ENCODE measurements around the gene ZNG1C. TPM values are rescaled to one million over a fixed set of nuclear protein-coding genes. Genes with fewer than 3 reads are reported as not detected.
"Not testable (repeated sequence)": the region's sequence is repeated elsewhere in the genome, so short reads cannot be mapped to it uniquely, and the experiment has no call there.

Gene ZNG1C
- polyA plus RNA-seq, 4 donors = 12.6 to 21.0 (median 16.4) TPM

GRCh38 chr9:68342265-68343025 is 100.7 kb downstream of the ZNG1C start:
- not testable (repeated sequence) for DNase-seq (ENCODE audit: low read depth in 4 of 4, low spot score in 3 of 4)

GRCh38 chr9:68343242-68343641 is 101.5 kb downstream of the ZNG1C start:
- not testable (repeated sequence) for DNase-seq (ENCODE audit: low read depth in 4 of 4, low spot score in 3 of 4)

- not testable (repeated sequence) for DNase-seq (ENCODE audit: low read depth in 4 of 4, low spot score in 3 of 4)
Measured at GRCh38 chr9:68343992-68344391, 102.2 kb downstream of the ZNG1C start.

Other genes with a start within 250 kb of the ZNG1C start
- gene FOXD4L3, start 60.9 kb downstream of the ZNG1C start, polyA plus RNA-seq (ENCODE audit: insufficient read length in 4 of 4) = under 1 TPM in 1 of 4 donors, not detected in 3; 0.10 TPM
- gene PGM5, start 114.6 kb downstream of the ZNG1C start, polyA plus RNA-seq (ENCODE audit: insufficient read length in 4 of 4) = 10 to 100 TPM; 41.9 to 48.1 (median 46.3) TPM